H9 (cell line): Measurements from ENCODE around the gene SHB. TPM values are rescaled to one million over a fixed set of nuclear protein-coding genes. Genes with fewer than 3 reads are reported as not detected.

ENCODE experiments used
- DNase-seq: peaks from one replicate; pipeline ENCODE4 v3.0.0-alpha.2; 2017
- H2AFZ ChIP-seq: one replicate; pipeline ENCODE4 v1.6.1; 2013; ENCODE audit warnings: mild to moderate bottlenecking, low read length, control low read depth, moderate library complexity
- H2AK5ac ChIP-seq: 2 replicates; pipeline ENCODE4 v1.6.1; 2013; ENCODE audit warnings: low read length, control low read depth, mixed read lengths; ENCODE audit not compliant: insufficient read length
- H2BK120ac ChIP-seq: one replicate; pipeline ENCODE4 v1.6.1; 2013; ENCODE audit warnings: low read depth, mild to moderate bottlenecking, low read length, control low read depth, inconsistent platforms; ENCODE audit not compliant: poor library complexity, severe bottlenecking
- H2BK12ac ChIP-seq: 2 replicates; pipeline ENCODE4 v1.6.1; 2013; ENCODE audit warnings: low read length, control low read depth, mixed read lengths, low read depth; ENCODE audit not compliant: insufficient read length
- H2BK15ac ChIP-seq: 2 replicates; pipeline ENCODE4 v1.6.1; 2013; ENCODE audit warnings: low read depth, low read length, control low read depth
- H2BK20ac ChIP-seq: one replicate; pipeline ENCODE4 v1.6.1; 2013; ENCODE audit warnings: low read depth, mild to moderate bottlenecking, low read length, control low read depth, inconsistent platforms; ENCODE audit not compliant: poor library complexity, severe bottlenecking
- H2BK5ac ChIP-seq: 2 replicates; pipeline ENCODE4 v1.6.1; 2013; ENCODE audit warnings: low read length, control low read depth, mixed read lengths; ENCODE audit not compliant: insufficient read length
- H3K14ac ChIP-seq: 2 replicates; pipeline ENCODE4 v1.6.1; 2013; ENCODE audit warnings: low read length, control low read depth; ENCODE audit not compliant: insufficient read depth
- H3K18ac ChIP-seq: 2 replicates; pipeline ENCODE4 v1.6.1; 2013; ENCODE audit warnings: low read depth, mild to moderate bottlenecking, mixed read lengths, low read length, control low read depth; ENCODE audit not compliant: insufficient read length
- H3K23ac ChIP-seq: 2 replicates; pipeline ENCODE4 v1.6.1; 2013; ENCODE audit warnings: low read length, control low read depth, mixed read lengths, low read depth; ENCODE audit not compliant: insufficient read length
- H3K23me2 ChIP-seq: 2 replicates; pipeline ENCODE4 v1.6.1; 2013; ENCODE audit warnings: low read depth, mild to moderate bottlenecking, mixed read lengths, low read length, control low read depth; ENCODE audit not compliant: insufficient read length, poor library complexity, severe bottlenecking
- H3K27ac ChIP-seq: 2 replicates; pipeline ENCODE4 v1.5.1; 2013; ENCODE audit warnings: low read length, control low read depth, mixed read lengths, low read depth; ENCODE audit not compliant: insufficient read length
- H3K27me3 ChIP-seq: 2 replicates; pipeline ENCODE4 v1.6.1; 2013; ENCODE audit warnings: low read length, control low read depth, inconsistent platforms; ENCODE audit not compliant: insufficient read depth
- H3K4ac ChIP-seq: 2 replicates; pipeline ENCODE4 v1.6.1; 2013; ENCODE audit warnings: low read depth, mild to moderate bottlenecking, control low read depth, inconsistent platforms, low read length, moderate library complexity
- H3K4me1 ChIP-seq: 2 replicates; pipeline ENCODE4 v1.6.1; 2013; ENCODE audit warnings: low read length, control low read depth, inconsistent platforms; ENCODE audit not compliant: insufficient read depth
- H3K4me2 ChIP-seq: 2 replicates; pipeline ENCODE4 v1.6.1; 2013; ENCODE audit warnings: low read length, control low read depth, mixed read lengths; ENCODE audit not compliant: insufficient read length, insufficient read depth
- H3K56ac ChIP-seq: 2 replicates; pipeline ENCODE4 v1.6.1; 2013; ENCODE audit warnings: low read depth, mild to moderate bottlenecking, mixed read lengths, low read length, control low read depth; ENCODE audit not compliant: insufficient read length
- H3K79me1 ChIP-seq: 2 replicates; pipeline ENCODE4 v1.6.1; 2013; ENCODE audit warnings: low read depth, mild to moderate bottlenecking, moderate library complexity, low read length, control low read depth, inconsistent platforms; ENCODE audit not compliant: insufficient read depth, poor library complexity, severe bottlenecking
- H3K79me2 ChIP-seq: 2 replicates; pipeline ENCODE4 v1.6.1; 2013; ENCODE audit warnings: low read length, control low read depth, inconsistent platforms; ENCODE audit not compliant: insufficient read depth
- H3K9ac ChIP-seq: 2 replicates; pipeline ENCODE4 v1.6.1; 2013; ENCODE audit warnings: low read length, control low read depth, mixed read lengths; ENCODE audit not compliant: insufficient read length; ENCODE audit errors: extremely low read depth
- H3K9me3 ChIP-seq: one replicate; pipeline ENCODE4 v1.6.1; 2013; ENCODE audit warnings: low read depth, low read length, inconsistent platforms; ENCODE audit not compliant: control insufficient read depth
- H3T11ph ChIP-seq: one replicate; pipeline ENCODE4 v1.6.1; 2013; ENCODE audit warnings: mild to moderate bottlenecking, low read length, control low read depth, inconsistent platforms
- H4K20me1 ChIP-seq: one replicate; pipeline ENCODE4 v1.6.1; 2013; ENCODE audit not compliant: control insufficient read depth, insufficient read length, insufficient read depth
- H4K5ac ChIP-seq: 2 replicates; pipeline ENCODE4 v1.6.1; 2013; ENCODE audit warnings: low read depth, mild to moderate bottlenecking, mixed read lengths, low read length, control low read depth; ENCODE audit not compliant: insufficient read length
- H4K8ac ChIP-seq: replicated peaks from 2 replicates; pipeline ENCODE4 v1.6.1; 2013; ENCODE audit warnings: low read length, control low read depth, mixed read lengths, low read depth; ENCODE audit not compliant: insufficient read length
- H4K91ac ChIP-seq: 2 replicates; pipeline ENCODE4 v1.6.1; 2013; ENCODE audit warnings: low read depth, mild to moderate bottlenecking, moderate library complexity, mixed read lengths, low read length, control low read depth; ENCODE audit not compliant: insufficient read length
- H3K27ac Mint-ChIP-seq, 3 experiments: 2 replicates in 2 of 3; 3 replicates in 1 of 3; pipeline ENCODE4 v1.8.0; 2020 to 2021; ENCODE audit warnings: mixed read lengths in 3 of 3, mild to moderate bottlenecking in 1 of 3, moderate library complexity in 1 of 3
- H3K27me3 Mint-ChIP-seq: 2 replicates; pipeline ENCODE4 v1.8.0; 2021; ENCODE audit warnings: low read depth, mild to moderate bottlenecking, moderate library complexity, mixed read lengths
- H3K36me3 Mint-ChIP-seq, 3 experiments: 2 replicates in 2 of 3; 3 replicates in 1 of 3; pipeline ENCODE4 v1.8.0; 2020 to 2021; ENCODE audit warnings: low read depth in 3 of 3, mixed read lengths in 3 of 3; ENCODE audit not compliant: insufficient read depth in 1 of 3
- H3K4me1 Mint-ChIP-seq, 2 experiments: 2 replicates each; pipeline ENCODE4 v1.8.0; 2020; ENCODE audit warnings: mixed read lengths in 2 of 2
- H3K4me3 Mint-ChIP-seq, 2 experiments: 2 replicates in 1 of 2; 3 replicates in 1 of 2; pipeline ENCODE4 v1.8.0; 2020 to 2021; ENCODE audit warnings: mild to moderate bottlenecking in 2 of 2, mixed read lengths in 2 of 2, moderate library complexity in 1 of 2
- H3K9me3 Mint-ChIP-seq, 2 experiments: 2 replicates in 1 of 2; 3 replicates in 1 of 2; pipeline ENCODE4 v1.8.0; 2020; ENCODE audit warnings: mild to moderate bottlenecking in 2 of 2, mixed read lengths in 2 of 2, moderate library complexity in 1 of 2
- CTCF ChIP-seq: fragments of 200-600 bp; sonication (generic); conservative IDR thresholded peaks from 3 replicates; pipeline ENCODE4 v1.8.0; 2021; ENCODE audit warnings: antibody characterized with exemption, mild to moderate bottlenecking
- total RNA-seq: library from RNA; stranded (reverse); gene quantifications from 2 replicates; pipeline ENCODE4 v1.2.1, GENCODE V29; 2021

SHB gene
- total RNA-seq, 1 experiment from 2014 or later, result 14.6 TPM

- H3K36me3 Mint-ChIP-seq, result peaks cover 7 to 12% (median 12%) of the 10 kb centered on the region in 3 experiments; a peak in 6 of 7 replicates
- peaks cover 15% of the 10 kb centered on the region for H3K23me2 ChIP-seq
- no peak overlapping the region for H3K56ac ChIP-seq
- H3K23ac ChIP-seq, result no peak overlapping the region
- H2BK12ac ChIP-seq, result no peak overlapping the region
- no peak overlapping the region for H3K4me2 ChIP-seq
- H2BK5ac ChIP-seq, result no peak overlapping the region
- no peak overlapping the region; a peak in 1 of 5 replicates for H3K4me3 Mint-ChIP-seq
- no peak overlapping the region for H3K14ac ChIP-seq
- H2BK120ac ChIP-seq, result no peak overlapping the region
- H3T11ph ChIP-seq, result no peak overlapping the region
- H3K4me1 ChIP-seq, result peaks cover 4% of the 10 kb centered on the region; the same call in 1 of the 2 replicates
- H3K27ac Mint-ChIP-seq, result no peak overlapping the region
- H3K27me3 ChIP-seq, result no peaks in the 10 kb centered on the region
- H3K27ac ChIP-seq, result no peak overlapping the region
- H3K9me3 Mint-ChIP-seq, result no peaks in the 10 kb centered on the region
- H3K79me2 ChIP-seq, result no peaks in the 10 kb centered on the region; the same call in 1 of the 2 replicates
- TF ChIP-seq CTCF, result no peak
- no peak overlapping the region for H4K91ac ChIP-seq
- H4K20me1 ChIP-seq, result no peaks in the 10 kb centered on the region
- DNase-seq, result no peak
- no peaks in the 10 kb centered on the region for H3K79me1 ChIP-seq
- no peak overlapping the region for H4K8ac ChIP-seq
- H4K5ac ChIP-seq, result no peak overlapping the region
- no peaks in the 10 kb centered on the region for H3K9me3 ChIP-seq
- no peak overlapping the region for H3K9ac ChIP-seq
- H3K27me3 Mint-ChIP-seq, result peaks cover 19% of the 10 kb centered on the region
- H3K18ac ChIP-seq, result no peak overlapping the region
- H3K4me1 Mint-ChIP-seq, result peaks cover 18 to 19% of the 10 kb centered on the region in 2 experiments
- no peak overlapping the region for H2BK20ac ChIP-seq
- no peak overlapping the region for H2AK5ac ChIP-seq
- H3K4ac ChIP-seq, result no peak overlapping the region
- no peak overlapping the region for H2BK15ac ChIP-seq
- no peak overlapping the region for H2AFZ ChIP-seq
Observed at GRCh38 chr9:37902131-37902530, 166.9 kb downstream of the SHB start.
